ENCODE data around the gene UQCRFS1.
"Not testable (repeated sequence)": the region's sequence is repeated elsewhere in the genome, so short reads cannot be mapped to it uniquely, and the experiment has no call there.

The UQCRFS1 gene

GRCh38 chr19:29212648-29213573 is at the start of gene UQCRFS1:
Gene UQCRFS1, minus strand, starts transcription at chr19:29213151. Its CDS starts 33 bp downstream, at chr19:29213118.
- peak; percentile 85 for TF ChIP-seq POLR2A (IDR thresholded peaks at IDR 0.05; ENCODE audit: low read depth, low read length)
- peak; percentile 97 for DNase-seq (ENCODE audit: insufficient read length, low spot score)
- FAIRE-seq: peak; percentile 30

GRCh38 chr19:29262085-29262484 is 49.1 kb upstream of the UQCRFS1 start:
- TF ChIP-seq POLR2A (IDR thresholded peaks at IDR 0.05; ENCODE audit: low read depth, low read length): no peak
- no peak for FAIRE-seq
- DNase-seq (ENCODE audit: insufficient read length, low spot score): no peak

- no peak for FAIRE-seq
- DNase-seq (ENCODE audit: insufficient read length, low spot score): peak; percentile 38
- TF ChIP-seq POLR2A (IDR thresholded peaks at IDR 0.05; ENCODE audit: low read depth, low read length): no peak
Measured at GRCh38 chr19:29260477-29261317, 47.7 kb upstream of the UQCRFS1 start.

- FAIRE-seq: no peak
- no peak for TF ChIP-seq POLR2A (IDR thresholded peaks at IDR 0.05; ENCODE audit: low read depth, low read length)
- DNase-seq (ENCODE audit: insufficient read length, low spot score): no peak
Measured at GRCh38 chr19:29259867-29260281, 46.9 kb upstream of the UQCRFS1 start.

GRCh38 chr19:29259153-29259552 is 46.2 kb upstream of the UQCRFS1 start:
- no peak for FAIRE-seq
- no peak for TF ChIP-seq POLR2A (IDR thresholded peaks at IDR 0.05; ENCODE audit: low read depth, low read length)
- no peak for DNase-seq (ENCODE audit: insufficient read length, low spot score)

- DNase-seq (ENCODE audit: insufficient read length, low spot score): no peak
- TF ChIP-seq POLR2A (IDR thresholded peaks at IDR 0.05; ENCODE audit: low read depth, low read length): no peak
- no peak for FAIRE-seq
Measured at GRCh38 chr19:29256516-29256915, 43.6 kb upstream of the UQCRFS1 start.

- DNase-seq (ENCODE audit: insufficient read length, low spot score) (no peak), FAIRE-seq (no peak)
- TF ChIP-seq POLR2A (IDR thresholded peaks at IDR 0.05; ENCODE audit: low read depth, low read length): no peak
Measured at GRCh38 chr19:29255912-29256311, 43.0 kb upstream of the UQCRFS1 start.

GRCh38 chr19:29255006-29255405 is 42.1 kb upstream of the UQCRFS1 start:
- no peak for FAIRE-seq
- DNase-seq (ENCODE audit: insufficient read length, low spot score): no peak
- no peak for TF ChIP-seq POLR2A (IDR thresholded peaks at IDR 0.05; ENCODE audit: low read depth, low read length)

- DNase-seq (ENCODE audit: insufficient read length, low spot score); FAIRE-seq: not testable (repeated sequence)
Measured at GRCh38 chr19:29249798-29250197, 36.8 kb upstream of the UQCRFS1 start.

GRCh38 chr19:29248332-29248844 is 35.4 kb upstream of the UQCRFS1 start:
- FAIRE-seq (no peak), DNase-seq (ENCODE audit: insufficient read length, low spot score) (no peak)
- no peak for TF ChIP-seq POLR2A (IDR thresholded peaks at IDR 0.05; ENCODE audit: low read depth, low read length)

- DNase-seq (ENCODE audit: insufficient read length, low spot score): no peak
- no peak for FAIRE-seq
- TF ChIP-seq POLR2A (IDR thresholded peaks at IDR 0.05; ENCODE audit: low read depth, low read length): no peak
Measured at GRCh38 chr19:29247872-29248271, 34.9 kb upstream of the UQCRFS1 start.

- TF ChIP-seq POLR2A (IDR thresholded peaks at IDR 0.05; ENCODE audit: low read depth, low read length): no peak
- DNase-seq (ENCODE audit: insufficient read length, low spot score) (no peak), FAIRE-seq (no peak)
Measured at GRCh38 chr19:29247471-29247870, 34.5 kb upstream of the UQCRFS1 start.

GRCh38 chr19:29247051-29247450 is 34.1 kb upstream of the UQCRFS1 start:
- DNase-seq (ENCODE audit: insufficient read length, low spot score) (no peak), FAIRE-seq (no peak)
- no peak for TF ChIP-seq POLR2A (IDR thresholded peaks at IDR 0.05; ENCODE audit: low read depth, low read length)

GRCh38 chr19:29245215-29245614 is 32.3 kb upstream of the UQCRFS1 start:
- DNase-seq (ENCODE audit: insufficient read length, low spot score) (no peak), FAIRE-seq (no peak)

More at GRCh38 chr19:29245215-29245614, 32.3 kb upstream of the UQCRFS1 start:
- no peak for TF ChIP-seq POLR2A (IDR thresholded peaks at IDR 0.05; ENCODE audit: low read depth, low read length)

Measured in H54 (cell line).